Amniotic stem cell (primary cell): ENCODE results near the gene WIF1.

Source experiments
- DNase-seq: peaks from one replicate; lab custom pipeline; 2025; lab: John Stamatoyannopoulos, UW

WIF1 gene

DNA sequence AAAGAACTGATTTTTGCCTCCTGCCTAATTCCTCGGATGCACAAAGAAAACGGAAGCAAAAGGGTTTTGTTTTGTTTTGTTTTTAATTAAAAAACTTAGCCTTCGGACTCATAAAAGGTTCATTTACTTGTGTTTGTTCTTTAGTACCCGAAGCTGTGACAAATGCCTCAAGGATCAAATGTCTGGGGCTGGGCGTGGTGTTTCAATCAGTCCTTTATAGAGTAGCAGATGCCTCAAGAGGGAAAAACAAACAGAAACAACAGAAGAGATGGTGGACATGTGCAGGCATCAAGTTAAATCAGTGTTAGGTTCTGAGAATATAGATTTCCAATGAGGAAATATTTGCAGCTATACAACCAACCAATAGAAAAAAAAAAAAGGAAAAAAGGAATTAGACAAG is 1.6 kb upstream of the WIF1 start:
- DNase-seq = no peak

DNA sequence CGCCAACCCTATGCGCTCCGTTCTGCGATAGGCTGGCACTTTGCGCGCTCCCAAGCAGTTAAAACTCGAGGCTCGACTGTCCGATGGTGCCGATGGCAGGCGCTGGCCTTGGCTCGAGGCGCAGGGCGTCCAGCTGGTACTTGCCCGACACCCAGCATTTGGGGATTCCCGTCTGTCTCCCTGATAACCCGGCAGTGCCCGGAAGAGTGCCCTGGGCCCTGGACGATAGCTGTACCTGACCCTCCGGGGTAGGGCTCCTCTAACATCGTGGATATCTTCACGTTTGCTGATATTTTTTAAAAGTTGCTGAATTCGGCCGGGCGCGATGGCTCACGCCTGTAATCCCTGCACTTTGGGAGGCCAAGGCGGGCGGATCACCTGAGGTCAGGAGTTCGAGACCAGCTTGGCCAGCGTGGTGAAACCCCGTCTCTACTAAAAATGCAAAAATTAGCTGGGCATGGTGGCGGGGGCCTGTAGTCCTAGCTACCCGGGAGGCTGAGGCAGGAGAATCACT is 908 bp upstream of the WIF1 start:
- no peak for DNase-seq

DNA sequence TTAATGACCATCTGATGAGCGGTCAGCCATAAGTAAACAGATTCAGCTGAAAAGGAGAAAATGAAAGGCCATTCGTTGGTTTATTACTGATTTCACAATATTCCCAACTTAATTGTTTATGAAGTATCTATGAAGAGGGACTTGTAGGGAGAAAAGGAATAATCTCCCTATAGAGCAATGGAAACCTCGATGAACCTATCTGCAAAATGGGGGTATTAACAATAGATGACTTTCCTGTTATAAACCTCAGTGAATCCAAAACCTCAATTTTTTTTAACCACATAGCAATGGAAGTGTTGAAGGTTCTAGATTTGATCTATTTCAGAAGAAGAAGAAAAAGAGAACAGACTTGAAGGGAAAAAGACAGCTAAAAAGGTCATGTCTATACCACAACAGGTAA is 2.0 kb downstream of the WIF1 start:
- DNase-seq = no peak

DNA sequence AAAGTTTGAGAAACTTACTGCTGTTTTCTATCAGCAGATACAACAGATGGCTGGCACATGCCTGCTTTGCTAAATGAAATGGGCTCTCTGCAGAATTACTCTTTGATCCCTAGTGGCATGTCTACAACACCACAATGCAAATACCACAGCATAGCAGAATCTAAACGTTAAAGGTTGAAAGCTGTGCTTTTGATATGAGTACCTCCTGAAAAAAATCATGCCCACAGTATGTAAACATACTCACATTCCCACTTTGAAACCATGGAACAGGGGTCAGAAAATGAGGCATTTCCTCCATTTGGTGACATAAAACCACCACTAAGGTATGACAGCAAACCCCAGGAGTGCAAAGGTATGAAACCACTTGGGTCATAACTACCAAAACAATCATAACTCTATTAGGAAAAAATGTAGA is 7.5 kb downstream of the WIF1 start:
- DNase-seq = no peak

DNA sequence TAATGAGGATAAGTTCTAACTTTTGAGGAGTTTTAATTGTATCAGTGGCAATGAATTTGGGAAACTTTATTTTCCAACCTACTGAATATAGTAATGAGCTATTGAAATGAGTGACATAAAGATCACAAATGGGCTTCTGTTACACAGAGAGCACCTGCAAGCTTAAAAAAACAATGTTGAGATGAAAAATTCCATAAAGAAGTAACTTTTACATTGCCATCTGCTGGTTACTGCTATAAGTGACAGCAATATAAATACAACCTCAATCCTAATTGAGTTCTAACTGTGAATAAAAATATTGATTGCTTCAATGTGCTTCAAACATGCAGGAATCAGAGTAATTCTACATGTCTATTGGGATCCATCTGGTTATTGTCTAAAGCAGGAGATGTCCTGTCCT is 14.2 kb downstream of the WIF1 start:
- DNase-seq = no peak

DNA sequence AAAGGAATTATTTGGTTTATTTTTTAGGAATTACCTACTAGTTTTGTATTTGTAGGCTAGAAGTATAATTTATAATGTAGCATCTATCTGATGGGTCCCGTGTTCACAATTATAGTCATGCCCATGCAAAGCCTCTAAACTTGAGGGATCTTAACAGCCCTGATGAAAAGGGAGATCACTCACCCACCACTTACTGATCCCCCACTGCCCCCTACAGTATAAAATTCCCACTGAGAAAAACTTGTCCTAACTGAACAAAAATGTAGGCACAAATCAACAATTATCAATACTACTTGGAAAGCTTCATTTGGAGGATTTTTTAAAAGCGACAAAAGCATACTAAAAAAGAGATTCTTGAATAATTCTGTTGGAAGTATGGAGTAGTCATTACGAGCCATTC is 21.0 kb downstream of the WIF1 start:
- DNase-seq = no peak

DNA sequence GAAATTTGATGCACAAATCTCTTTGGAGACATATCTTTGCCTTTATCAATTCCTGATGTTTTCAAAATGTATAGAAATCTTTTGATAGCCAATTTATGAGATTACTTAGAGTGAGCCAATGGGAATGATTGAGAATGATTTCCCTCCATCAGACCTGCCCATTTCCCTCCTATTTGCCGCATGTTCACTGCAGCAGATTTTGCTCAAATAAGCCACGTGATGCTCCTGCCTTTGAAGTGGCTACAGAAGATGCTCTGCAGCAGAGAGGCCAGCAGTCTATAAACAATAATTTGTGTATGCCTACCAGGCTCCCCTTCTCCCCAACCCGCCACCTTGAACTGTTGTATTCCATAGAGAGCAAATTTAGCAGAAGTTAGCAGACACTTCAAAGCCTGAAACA is 21.9 kb downstream of the WIF1 start:
- DNase-seq = no peak

DNA sequence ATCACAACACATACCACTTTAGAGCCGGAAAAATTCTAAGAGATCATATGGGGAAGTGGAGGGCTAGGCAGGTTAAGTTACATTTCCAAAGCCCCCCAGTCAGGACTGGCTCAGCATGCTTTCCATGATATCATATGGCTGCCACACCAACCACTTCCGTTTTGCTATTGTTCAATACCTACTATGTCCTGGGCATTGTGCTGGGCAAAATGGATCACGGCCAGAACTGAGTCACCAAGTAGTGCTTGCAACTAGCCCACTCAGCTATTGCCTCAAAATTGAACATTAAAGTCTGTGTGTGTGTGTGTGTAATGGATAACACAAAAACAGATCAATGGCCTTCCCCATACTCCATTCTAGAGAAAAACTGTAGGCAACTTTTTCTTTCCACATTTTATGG is 22.7 kb downstream of the WIF1 start:
- DNase-seq = no peak

DNA sequence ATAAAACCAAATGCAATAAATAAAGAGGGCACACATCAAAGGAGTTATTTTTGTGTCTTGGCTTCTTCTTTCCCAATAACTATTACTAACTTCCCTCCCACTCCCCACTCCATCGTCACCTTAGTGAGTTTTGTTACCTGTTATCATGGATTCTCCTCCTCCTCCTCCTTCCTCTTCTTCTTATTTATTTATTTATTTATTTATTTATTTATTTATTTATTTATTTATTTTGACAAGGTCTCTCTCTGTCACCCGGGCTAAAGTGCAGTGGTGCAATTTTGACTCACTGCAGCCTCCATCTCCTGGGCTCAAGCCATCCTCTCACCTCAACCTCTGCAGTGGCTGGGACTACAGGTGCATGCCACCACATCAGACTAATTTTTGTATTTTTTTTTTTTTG is 26.4 kb downstream of the WIF1 start:
- no peak for DNase-seq

DNA sequence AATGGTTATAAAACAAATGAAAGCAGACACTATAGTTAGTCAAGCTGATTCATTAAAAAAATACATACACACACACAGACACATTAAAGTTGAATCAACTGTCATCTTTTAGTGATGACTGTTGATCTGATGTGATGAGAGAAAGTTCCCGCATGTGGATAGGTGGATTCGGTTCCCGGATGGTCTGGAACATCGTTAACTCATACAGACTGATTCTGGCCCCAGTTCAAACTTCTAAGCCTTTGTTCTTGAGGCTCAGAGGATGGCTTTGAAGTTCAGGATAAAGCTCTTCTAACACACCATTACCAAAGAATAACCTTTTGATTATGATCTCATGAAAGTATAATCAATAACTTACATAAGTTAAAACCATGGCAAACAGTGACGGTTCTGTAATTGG is 27.5 kb downstream of the WIF1 start:
- no peak for DNase-seq

DNA sequence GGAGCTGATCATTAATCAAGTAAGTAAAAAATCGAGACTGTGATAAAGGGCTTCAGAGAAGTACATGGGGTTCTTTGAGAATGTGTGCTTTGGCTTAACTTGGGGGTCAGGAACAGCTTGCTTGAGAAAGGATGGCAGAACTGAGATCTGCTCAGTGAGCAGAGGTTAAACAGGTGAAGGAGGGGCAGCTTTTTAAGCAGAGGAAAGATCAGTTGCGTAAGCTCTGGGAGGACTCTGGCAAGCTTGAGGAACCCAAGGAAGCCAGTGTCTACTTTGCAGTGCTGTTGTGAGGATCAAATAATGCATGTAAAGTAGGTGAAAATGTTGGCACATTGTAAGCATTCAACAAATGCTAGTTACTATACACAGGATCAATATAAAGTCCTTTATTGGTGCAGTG is 30.6 kb downstream of the WIF1 start:
- DNase-seq = no peak

DNA sequence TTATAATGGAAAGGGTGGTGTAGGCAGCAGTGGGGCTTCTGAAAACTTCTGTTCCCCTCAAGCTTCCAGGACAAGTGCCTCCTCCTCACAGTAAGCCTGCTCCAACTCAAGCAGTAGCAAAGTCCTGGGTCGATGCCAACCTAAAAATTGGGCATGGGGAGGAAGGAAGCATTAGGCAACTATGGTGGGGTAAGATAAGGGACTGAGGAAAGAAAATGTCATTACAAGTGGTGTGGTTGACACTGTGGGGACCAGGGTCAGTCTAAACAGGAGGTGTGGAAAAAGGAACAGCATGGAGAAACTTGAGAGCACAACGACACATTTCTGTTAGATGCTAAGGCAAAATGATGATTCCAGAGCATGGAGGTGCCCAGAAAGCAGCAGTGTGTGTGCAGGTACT is 34.9 kb downstream of the WIF1 start:
- DNase-seq = no peak

DNA sequence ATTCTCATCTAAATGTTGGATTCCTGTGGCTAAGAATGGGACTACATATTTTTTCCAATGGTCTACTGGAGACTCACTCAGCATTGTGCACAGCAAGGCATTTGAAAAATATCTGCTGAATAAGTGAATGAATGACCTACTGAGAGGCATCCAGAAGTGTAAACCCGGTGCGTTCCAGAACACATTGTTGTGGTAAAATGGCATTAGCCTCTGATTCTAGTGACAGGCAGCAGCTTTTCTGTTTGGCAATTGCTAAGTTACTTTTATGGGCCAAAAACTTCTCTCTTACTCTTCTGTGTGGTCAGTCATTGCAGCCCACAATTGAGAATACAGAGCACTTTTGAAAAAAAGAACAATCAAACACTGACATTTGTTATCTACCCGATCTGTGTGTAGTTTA is 36.5 kb downstream of the WIF1 start:
- no peak for DNase-seq

DNA sequence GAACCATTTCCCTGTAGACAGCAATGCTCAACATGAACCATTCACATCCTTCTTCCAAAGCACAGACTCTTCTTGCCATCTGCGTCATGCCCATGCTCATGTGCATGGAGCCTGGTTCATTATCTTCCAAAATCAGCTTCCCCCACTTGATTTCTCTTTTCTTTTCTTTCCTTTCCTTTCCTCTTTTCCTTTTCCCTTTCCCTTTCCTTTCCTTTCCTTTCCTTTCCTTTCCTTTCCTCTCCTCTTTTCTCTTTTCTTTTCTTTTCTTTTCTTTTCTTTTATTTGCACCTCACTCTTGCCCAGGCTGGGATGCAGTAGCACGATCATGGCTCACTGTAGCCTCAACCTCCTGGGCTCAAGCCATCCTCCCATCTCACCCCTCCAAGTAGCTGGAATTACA is 37.5 kb downstream of the WIF1 start:
- no peak for DNase-seq

DNA sequence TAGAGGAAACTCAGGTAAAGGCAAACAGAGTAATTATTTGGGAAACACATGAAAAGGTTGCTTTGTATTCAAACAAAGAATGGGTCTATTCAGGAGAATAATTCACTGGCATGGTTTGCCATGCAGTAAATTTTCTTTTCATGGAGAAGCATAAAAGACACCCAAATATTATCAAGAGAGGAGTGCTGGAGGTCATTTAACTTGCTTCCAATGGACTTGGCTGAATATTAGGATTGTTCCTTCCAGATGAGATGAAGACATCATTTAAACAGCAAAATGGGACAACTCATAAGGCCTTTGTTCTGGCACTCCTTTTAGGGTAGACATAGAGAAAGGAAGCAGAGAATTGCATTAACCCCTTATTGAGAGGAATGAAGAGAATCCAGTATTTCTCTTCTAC is 38.7 kb downstream of the WIF1 start:
- no peak for DNase-seq

DNA sequence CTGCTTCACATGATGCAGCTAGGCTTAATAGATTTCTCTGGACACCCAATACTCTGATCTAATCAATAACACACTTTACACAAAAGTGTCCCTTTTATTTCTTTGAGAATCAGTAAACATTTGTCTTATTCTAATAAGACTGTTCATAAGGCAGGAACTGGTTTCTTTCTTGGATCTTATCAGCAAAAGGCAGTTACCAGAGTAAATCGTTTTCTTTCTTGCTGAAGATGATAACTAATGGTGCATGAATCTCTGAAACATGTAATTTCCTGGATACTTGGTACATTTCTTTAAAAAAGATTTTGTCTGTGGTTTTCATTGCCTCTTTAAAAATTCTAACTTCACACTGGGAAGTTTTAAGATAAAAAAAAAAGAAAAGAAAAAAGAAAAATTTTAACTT is 39.6 kb downstream of the WIF1 start:
- DNase-seq = no peak

DNA sequence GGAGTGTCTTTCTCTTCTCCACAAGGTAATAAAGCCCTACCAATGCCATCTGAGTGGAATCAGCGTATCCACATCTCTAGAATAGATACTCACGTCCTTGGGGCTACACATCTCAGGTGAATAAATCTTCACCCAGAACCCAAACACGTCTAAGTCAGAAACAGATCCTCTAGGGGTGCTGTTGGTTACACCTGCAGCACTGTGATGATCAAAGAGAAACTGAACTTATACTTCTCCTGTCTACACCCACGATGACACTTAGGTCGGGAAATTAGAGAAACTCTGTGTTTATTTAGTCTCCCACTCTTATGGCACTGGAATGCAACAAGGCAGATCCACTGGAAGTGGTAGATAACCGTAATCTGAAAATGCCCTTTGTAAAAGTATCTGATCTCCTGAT is 46.2 kb downstream of the WIF1 start:
- DNase-seq = no peak

DNA sequence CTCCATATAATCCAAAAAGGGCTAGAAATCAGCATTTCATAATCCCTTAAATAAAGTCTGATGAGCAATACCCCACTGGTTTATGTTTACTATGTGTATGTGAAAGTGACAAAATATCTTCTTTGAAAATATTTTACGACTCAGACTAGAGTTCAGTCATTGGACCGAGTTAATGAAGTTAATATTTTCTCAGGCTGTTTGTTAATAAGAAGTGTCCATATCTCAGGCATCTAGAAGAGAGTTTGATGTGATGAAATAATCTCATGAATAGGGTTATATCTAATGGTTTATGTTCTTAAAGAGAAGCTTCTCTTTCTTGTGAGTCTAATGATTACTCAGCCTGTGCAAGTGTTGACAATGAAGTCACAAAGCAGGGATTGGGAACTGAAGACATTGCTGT is 51.8 kb downstream of the WIF1 start:
- DNase-seq = no peak

DNA sequence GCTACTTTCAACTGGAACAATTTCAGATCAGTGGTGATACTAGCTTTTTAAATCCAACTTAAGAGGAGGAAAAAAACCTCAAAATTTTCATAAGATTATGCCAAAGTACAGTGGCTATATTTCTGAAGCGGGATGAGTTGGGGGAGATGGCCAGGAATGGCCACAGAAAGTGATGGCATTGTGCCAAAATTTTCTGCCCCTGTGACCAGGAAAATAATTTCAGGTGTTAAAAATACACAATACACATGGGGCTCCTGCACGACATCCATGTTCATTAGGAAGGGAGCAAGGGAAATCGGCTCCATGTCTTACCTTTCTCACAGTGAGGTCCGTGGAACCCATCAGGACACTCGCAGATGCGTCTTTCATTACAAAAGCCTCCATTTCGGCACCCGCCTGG is 53.7 kb downstream of the WIF1 start:
- no peak for DNase-seq

DNA sequence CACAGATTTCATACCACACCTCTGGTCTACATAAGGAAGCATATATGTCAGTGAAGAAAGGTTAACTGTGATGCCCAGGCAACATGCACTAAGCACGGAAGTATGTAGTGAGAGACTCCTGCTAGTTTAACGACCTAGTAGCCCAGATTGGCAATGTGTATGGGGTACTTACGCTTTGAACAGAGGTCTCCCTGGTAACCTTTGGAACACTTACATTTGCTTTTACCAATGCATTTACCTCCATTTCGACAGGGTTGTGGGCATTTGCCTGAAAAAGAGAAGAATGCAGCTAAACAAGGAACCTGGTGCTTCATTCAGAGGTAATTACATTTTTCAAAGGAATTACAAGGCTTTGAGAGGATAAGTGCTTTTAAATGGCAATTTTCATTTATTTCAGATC is 65.2 kb downstream of the WIF1 start:
- DNase-seq = no peak

DNA sequence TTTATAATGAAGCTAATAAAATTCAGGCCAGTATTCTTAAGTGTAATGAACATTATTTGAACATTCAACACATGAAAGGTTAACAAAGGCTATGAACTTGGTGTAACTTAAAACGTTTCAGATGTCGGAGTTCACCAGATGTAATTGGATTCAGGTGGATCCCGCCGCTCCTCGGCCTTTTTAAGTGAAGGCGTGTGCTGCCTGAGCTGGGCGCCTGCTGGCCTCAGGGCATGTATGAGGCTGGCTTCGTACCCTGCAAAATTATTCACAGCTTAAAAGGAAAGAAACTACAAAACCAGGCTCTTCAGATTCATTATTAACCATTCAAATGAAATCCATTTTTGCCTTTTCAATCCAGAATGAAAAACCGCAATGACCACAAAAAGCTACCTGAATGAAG is 69.9 kb downstream of the WIF1 start:
- DNase-seq = no peak

DNA sequence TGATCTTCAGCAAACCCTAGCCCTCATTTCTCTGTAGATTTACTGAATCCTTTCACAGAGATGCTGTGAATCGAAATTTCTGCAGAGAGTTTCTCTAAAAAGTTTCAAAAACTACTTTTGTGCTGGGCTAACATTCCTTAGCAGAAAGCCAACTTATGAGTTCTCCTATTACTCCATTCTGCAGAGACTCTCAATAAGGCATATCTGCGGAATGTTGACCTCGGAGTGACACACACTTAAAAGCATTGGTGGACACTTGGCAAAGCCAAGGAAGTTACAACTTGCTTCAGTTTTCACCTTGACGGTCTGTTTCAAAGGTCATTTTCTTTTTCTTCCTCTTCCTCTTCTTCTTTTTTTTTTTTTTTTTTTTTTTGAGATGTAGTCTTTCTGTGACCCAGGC is 75.8 kb downstream of the WIF1 start:
- no peak for DNase-seq

DNA sequence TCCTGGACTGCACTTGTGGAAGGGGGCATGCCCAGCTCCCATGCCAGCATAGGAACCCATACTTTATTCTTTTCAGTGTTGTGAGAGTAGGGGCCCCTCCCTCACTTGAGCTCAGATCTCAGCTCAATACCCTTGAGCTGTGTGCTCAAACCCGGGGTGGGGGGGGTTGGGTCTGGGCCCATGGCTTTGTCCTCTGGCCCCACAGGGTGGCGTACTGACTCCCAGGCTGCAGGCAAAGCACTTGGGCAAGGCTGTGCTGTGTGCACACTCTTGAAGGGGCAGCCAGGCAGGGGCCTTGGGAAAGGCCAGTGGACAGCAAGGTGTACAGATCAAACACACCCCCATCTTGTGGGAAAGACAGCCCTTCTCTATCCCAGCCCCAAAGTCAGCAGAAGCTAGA is 81.8 kb downstream of the WIF1 start:
- DNase-seq = no peak

DNA sequence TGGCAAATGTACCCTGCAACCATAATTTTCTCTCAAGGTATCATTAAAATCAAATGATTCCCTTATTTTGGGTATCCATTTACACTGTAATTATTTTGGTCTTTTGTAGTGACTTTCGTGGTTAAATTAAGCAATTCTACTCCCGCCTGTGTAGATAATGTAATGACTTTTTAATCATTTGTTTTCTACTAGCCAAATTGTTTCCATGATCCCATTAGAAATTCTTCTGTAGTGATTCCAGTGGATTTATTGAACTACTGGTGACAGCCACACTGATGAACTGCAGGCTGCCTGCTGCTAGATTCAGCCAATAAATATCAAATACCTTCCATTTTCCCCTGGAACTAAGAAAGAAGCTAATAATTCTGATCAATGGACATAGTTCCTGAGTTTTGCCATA is 96.0 kb downstream of the WIF1 start:
- DNase-seq = no peak

DNA sequence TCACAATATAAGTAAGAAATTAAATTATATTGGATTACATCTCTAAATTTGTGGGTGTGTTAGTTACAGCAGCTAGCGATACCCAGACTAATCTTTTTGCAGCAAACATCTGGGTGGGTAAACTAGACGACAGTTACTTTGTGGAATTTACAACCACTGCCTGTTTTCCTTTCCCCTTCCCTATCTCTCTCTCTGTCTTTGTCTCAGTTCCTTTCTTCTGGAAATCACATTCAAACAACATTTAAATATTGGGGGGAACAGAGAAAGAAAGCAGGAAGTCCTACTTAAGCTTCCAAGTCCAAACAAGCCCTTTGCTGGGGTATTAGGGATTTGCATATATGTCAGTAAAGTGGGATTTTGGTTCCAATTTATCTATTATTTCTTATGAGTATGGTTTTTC is 97.6 kb downstream of the WIF1 start:
- no peak for DNase-seq
